ENCODE results near the gene LRRC14B.
"Not testable (repeated sequence)": the region's sequence is repeated elsewhere in the genome, so short reads cannot be mapped to it uniquely, and the experiment has no call there.

The LRRC14B gene

GRCh38 chr5:192970-193831 is 1.9 kb downstream of the LRRC14B start:
- DNase-seq = no peak

GRCh38 chr5:194102-194501 is 2.8 kb downstream of the LRRC14B start:
- no peak for DNase-seq

GRCh38 chr5:194603-195209 is 3.4 kb downstream of the LRRC14B start:
- DNase-seq = no peak

- no peak for DNase-seq
These were observed 4.3 kb downstream of the LRRC14B start for GRCh38 chr5:195401-196160.

GRCh38 chr5:196350-196749 is 5.1 kb downstream of the LRRC14B start:
- no peak for DNase-seq

- not testable (repeated sequence) for DNase-seq
These were observed 5.7 kb downstream of the LRRC14B start for GRCh38 chr5:197031-197430.

GRCh38 chr5:197892-198489 is 6.7 kb downstream of the LRRC14B start:
- DNase-seq = no peak

- DNase-seq = no peak
These were observed 7.4 kb downstream of the LRRC14B start for GRCh38 chr5:198516-199196.

- DNase-seq = no peak
These were observed 8.1 kb downstream of the LRRC14B start for GRCh38 chr5:199197-199949.

- DNase-seq = no peak
These were observed 8.8 kb downstream of the LRRC14B start for GRCh38 chr5:199950-200645.

- no peak for DNase-seq
These were observed 9.7 kb downstream of the LRRC14B start for GRCh38 chr5:200985-201384.

GRCh38 chr5:201672-202071 is 10.4 kb downstream of the LRRC14B start:
- no peak for DNase-seq

GRCh38 chr5:203246-203930 is 12.1 kb downstream of the LRRC14B start:
- no peak for DNase-seq

GRCh38 chr5:204001-204400 is 12.7 kb downstream of the LRRC14B start:
- no peak for DNase-seq

- DNase-seq = no peak
These were observed 13.2 kb downstream of the LRRC14B start for GRCh38 chr5:204462-204861.

- DNase-seq = no peak
These were observed 13.8 kb downstream of the LRRC14B start for GRCh38 chr5:204966-205670.

- DNase-seq = no peak
These were observed 15.1 kb downstream of the LRRC14B start for GRCh38 chr5:206406-206805.

GRCh38 chr5:206927-207536 is 15.7 kb downstream of the LRRC14B start:
- no peak for DNase-seq

- DNase-seq = no peak
These were observed 16.3 kb downstream of the LRRC14B start for GRCh38 chr5:207599-207998.
